Activated naive CD4-positive, alpha-beta T cell treated with Interleukin-2 at 50 U/mL for 16 hours (primary cell): Measurements from ENCODE around the gene CEMIP.

Source experiments
- DNase-seq: peaks from one replicate; pipeline ENCODE4 v3.0.0-alpha.2; 2020

Gene CEMIP

DNA sequence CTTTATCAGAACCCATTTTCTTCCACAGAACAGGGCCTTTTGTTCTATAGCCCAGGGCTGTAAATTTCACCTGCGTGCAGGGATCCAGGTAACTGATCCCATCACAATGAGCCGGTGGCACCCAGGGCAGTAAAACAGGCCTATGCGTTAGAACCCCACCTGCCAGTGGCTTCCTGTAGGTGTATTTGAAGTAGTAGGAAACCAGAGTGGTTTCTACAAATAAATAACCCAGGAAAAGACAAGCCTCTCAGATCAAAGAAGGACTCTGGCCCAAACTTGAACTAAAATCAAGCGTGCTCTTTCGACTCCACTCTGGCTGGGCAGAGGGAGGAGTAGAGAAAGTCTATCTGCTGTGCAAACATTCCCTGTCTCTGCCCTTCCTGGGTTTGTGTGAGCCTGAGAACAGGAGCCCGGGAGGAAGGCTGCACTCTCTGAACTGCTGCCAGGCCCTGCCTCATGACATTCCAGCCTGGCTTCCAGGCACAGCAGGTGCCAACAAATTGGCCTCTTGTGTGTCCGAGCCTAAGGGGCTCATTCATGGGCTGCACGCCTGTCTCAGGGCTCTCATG, 77.7 kb downstream of the CEMIP start:
- DNase-seq, result no peak

DNA sequence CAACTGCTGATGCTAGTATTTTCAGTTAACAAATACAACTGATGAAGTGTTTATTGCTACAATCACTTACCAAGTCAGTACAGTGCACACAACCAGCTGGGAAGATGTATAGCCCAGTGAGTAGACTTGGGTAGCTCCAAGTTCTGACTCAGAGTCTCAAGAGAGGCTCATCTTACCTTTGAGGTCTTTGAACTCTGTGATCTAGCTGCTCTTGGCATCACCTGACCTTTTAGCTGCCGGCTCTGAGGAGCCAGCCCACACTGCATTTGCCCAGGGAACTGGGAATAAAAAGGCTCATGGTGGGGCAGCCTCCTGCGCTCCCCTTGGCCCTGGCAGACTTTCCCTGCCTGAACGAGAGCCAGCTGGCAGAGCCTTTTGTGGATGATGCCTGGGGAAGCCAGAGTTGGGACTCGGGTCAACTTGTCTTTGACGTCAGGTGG, 82.6 kb downstream of the CEMIP start:
- DNase-seq, result no peak

DNA sequence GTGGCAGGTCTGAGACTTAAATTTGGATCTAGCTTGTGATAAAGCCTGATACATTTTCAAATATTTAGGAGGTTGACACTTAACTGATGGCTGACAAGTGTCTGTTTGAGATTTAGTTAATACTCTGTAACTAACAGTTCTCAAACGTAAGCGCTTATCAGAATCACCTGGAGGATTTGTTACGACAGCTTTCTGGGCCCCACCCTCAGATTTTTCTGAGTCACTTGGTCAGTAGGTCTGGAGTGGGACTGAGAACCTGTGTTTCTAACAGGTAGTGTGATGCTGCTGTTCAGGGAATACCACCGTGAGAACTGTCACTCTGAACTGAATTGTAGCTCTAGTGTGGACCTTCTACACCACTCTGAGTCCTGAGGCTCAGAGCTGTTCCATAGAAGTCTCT, 85.5 kb downstream of the CEMIP start:
- DNase-seq, result no peak

DNA sequence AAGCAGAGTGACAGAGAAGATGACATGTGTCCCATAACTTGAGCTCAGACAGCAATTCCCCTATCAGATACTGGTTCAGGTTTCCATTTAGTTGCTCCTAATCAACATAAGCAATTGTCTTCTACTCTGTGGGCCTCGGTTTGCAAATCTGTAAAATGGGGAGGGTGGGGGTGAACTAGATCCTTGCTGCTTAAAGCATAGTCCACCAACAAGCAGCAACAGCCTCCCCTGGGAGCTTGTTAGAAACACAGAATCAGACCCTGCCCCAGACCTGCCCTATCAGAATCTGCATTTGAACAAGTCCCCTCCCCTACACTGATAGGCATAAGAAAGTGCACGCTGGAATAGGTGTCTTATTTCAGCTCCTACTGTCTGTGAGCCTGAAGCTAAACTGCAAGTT, 87.8 kb downstream of the CEMIP start:
- DNase-seq, result no peak

DNA sequence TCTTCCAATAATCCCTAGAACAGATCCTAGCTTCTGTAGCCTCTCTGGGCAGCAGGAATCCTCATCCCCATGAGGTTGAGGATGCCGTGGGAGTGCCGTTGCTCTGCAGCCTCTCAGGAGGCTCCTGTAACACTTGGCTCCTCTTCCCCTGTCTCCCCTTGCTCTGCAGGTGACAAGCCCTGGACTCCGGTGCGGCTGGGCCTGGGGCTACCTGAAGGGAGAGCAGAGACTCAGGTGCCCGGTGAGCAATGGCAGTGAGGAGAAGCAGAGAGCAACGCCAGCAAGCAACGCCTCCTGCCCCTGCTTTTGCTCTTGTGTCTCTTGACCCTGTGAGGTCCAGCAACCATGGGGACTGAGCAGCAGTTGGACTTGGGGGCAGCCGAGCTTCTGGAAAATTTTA, 91.2 kb downstream of the CEMIP start:
- DNase-seq, result no peak

DNA sequence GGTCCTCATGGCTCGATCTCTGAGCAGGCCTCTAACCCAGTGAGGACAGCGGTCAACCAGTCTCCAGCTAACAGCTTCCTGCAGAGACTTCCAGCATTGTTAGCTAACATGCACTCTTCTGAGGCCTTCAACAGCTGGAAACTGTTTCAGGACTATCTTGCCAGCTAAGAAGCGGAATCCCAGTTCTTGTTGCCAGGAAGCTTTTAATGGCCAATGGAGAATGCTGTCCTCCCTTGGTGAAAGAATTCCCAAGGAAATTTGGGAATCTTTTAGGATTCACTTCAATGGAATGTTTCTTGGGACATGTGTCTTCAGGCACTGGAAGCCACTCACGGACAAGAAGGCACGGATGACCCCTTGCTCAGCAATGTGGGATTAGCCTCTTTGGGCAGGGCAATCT, 91.7 kb downstream of the CEMIP start:
- no peak for DNase-seq

DNA sequence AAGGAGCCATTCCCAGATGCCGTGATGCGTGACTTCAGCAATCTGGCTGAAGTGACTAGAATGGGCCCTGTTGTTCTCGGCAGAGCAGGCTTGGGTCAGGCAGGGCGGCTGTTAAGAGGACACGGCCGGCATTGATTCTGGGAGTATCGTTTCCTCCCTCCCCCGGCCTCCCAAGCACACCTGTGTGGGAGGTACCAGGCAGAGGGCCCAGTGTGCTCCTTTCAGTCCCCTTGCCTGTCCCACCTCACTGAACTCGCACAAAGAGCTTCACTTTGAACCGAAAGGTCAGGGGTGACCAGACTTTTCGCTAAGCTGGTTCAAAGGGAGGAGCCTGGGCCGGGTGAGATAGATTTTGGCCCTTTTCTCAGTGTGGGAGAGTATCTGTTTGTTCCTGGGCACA, 92.7 kb downstream of the CEMIP start:
- no peak for DNase-seq

DNA sequence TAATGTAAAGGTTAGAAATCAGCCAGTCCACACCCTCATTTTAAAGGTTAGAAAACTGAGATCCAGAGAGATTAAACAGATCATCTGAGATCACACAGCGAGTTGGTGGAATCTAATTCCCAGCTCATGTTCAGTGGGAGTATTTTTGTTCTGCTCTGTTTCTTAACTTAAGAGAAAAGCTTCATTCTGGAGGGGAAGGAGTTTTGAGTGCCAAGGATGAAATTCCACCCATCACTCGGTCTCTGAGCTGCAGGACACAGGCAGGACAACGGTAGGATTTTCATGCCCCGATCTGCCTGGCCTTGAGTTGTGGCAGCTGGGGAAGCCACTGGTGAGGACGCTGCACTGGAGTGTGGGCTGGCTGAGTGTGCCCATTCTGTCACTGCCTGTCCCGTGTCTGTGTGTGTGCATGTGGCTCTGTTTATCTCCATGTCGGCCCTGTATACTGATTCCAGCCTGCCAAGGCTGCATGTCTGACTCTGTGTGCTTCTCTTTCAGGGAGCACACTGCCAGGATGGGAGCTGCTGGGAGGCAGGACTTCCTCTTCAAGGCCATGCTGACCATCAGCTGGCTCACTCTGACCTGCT, 94.3 kb downstream of the CEMIP start:
- no peak for DNase-seq

DNA sequence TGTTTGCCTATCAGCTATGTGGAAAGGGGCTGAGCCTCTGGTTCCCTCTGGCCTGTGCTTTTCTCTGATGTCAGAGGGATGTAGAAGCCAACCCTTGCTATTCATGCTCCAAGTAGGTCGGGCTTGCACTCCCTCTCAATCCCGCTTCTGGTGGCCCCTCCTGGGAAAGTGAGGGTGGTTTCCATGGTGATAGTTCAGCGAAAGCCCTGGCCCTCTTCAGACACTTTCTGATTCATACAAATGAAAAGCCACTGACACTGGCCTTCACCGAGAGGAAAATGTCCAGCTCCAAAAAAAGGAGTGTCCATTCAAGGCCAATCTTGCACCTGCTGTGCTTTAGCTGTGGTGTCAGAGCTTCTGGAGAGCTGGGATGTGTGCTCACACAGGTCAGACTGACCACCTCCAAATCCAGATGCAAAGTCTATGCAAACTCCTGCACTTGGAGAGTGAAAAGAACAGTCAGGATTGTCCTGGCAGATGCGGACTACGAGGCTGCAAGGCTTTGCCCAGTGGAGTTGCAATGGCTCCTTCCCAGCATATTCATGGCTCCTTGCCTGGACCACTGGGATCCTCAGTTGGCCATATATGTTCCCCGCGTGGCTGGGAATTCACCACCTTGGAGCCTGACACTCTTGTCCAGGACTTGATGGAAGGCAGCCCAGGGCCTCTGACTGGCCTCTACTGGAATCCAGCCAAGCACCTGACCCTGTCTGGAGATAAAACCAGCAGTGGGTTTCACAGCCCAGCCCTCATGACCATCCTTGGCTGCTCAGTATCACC, 96.6 kb downstream of the CEMIP start:
- DNase-seq, result no peak

DNA sequence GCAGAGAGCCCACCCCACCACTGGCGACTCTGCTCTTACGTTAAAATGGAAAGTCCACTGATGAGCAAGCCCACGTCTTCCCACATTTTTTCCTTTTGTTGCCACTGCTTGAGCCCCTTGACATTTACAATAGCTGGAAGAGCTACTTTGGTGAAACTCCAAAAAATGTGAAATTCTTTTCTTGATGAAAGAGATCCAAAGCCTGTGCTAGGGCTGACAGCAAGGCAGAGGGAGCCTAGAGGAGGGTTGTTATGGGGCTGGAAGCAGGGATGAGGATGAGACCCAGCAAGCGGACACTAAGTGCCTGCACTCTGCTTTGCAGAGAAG, 97.1 kb downstream of the CEMIP start:
- DNase-seq, result no peak

DNA sequence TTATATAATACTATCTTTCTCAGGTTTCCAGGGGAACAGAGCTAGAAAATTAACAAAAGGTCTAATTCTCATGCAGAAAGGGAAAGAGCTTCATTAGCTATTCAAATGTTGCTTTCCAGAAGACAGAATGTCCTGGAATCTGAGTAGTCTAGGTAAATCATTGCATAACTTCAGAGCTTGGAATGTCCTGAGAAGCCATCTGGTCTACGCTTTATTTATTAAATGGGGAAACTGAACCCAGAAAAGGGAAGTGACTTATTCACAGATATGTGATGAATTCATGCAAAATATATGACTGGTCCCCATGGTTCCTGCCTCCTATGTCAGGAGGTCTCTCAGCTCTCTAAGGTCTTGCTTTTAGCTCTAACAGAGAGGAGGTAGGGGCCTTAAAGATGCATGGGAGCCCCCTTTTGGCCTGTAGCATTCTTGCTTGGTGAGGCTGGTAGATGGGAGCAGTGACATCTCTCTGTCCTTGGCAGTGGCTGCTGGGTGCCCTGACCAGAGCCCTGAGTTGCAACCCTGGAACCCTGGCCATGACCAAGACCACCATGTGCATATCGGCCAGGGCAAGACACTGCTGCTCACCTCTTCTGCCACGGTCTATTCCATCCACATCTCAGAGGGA, 99.2 kb downstream of the CEMIP start:
- no peak for DNase-seq

DNA sequence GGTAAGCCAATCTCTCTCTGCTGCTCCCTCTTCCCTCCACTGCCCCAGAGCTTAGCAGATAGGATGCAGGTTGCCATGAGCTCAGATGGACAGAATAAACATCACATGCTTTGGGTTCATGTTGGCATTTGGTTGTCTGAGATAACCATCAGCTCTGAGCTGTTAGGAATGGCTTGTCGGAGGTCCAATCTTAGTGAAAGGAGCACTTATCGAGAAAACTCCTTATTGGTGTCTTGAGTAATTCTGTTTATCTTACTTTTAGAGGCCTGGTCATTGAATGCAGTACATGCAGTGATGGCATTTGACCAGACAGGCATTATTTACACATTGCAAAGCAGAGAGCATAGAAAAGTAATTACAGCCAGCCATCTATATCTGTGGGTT, 99.7 kb downstream of the CEMIP start:
- no peak for DNase-seq

DNA sequence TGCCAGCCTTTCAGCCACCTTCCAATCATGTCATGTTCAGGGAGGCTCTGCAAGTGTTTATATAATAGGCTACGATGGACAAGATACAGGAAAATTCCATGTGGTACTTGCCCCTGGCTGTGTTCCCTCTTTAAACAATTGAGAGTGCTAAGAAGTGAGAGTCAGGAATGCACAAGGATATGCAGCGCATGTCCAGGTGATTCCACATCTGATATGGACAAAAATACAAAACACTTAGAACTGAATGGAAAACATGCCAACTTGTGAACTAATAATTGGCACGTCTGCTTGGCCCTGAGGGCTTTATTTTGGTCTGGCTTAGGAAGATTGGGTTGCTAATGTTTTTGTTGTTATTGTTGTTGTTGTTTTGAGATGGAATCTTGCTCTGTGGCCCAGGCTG, 100.9 kb downstream of the CEMIP start:
- no peak for DNase-seq

DNA sequence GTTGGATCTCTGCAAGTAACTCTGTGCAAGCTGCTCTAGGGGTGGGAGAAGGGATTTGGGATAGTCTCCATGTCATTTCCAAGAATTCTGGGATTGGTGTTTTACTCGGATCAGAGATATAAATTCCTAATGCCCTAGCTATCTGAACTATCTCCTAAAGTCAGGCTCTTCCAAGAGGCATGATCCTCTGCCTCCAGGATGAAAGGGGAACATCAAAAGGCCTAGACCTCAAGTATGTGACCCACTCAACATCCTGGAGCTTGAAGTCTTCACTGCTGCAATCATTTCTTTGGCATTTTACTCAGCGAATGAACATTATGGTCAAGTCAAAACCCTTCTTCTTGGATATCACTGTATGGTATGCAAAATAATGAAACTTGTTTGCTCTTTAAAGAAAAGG, 104.5 kb downstream of the CEMIP start:
- DNase-seq, result no peak

DNA sequence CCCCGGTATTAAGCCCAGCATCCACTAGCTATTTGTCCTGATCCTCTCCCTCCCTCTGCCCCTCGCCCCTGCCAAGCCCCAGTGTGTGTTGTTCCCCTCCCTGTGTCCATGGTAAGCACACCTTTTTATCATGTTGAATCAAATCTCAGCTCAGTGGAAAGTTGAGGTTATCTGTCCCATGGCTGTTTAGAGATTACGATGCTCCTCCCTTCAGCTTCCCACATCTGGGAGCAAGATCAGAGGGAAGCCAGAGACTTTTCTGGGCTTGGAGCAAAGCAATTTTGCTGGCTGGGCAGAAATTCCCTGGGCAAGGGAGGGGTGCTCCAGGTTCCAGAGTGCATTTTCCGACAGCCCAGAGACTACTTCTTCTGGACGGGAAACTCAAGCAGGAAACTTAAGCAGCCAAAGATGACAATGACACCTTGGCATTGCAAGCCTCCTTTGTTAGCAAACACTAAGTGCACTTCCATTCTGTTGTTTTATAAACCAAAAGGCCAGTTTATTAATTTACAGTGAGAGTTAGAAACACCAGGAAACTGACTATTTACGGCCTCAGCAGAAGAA, 105.9 kb downstream of the CEMIP start:
- no peak for DNase-seq

DNA sequence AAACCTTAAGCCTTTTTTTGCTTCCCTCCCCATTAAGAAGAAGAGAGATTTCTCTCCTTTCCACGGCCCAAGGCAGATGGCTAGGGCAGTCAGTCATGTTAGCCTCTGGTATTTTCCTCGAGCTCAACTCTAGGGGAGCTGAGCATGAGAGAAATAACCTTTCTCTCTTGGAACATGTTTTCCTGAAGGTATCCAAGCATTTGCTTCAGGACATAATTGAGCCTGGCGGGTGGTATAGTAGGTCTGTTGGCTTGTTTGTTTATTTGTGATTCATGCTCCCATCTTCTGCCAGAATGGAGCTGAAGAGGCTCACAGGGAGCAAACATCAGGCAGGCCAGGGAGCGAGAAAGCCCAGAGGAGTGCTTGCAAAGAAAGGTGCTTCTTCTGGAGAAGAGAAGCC, 108.0 kb downstream of the CEMIP start:
- no peak for DNase-seq

DNA sequence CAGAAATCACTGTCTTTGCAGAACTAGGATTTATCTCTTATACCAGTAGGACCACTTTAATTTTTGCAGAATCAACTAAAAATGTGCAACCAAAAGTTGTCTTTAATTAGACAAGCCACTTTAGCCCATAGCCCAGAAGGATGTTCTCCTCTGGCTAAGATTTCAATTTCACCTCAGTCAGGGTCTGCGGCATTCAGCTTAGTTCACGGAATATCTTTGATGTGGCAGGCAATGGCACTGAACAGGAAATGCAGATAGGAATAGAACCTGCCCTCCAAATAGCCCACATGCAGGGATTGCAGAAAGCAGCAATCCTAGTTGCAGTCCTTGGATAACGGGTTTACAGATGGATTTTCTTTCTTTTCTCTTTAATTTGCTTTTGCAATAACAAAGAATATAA, 109.7 kb downstream of the CEMIP start:
- DNase-seq, result no peak

DNA sequence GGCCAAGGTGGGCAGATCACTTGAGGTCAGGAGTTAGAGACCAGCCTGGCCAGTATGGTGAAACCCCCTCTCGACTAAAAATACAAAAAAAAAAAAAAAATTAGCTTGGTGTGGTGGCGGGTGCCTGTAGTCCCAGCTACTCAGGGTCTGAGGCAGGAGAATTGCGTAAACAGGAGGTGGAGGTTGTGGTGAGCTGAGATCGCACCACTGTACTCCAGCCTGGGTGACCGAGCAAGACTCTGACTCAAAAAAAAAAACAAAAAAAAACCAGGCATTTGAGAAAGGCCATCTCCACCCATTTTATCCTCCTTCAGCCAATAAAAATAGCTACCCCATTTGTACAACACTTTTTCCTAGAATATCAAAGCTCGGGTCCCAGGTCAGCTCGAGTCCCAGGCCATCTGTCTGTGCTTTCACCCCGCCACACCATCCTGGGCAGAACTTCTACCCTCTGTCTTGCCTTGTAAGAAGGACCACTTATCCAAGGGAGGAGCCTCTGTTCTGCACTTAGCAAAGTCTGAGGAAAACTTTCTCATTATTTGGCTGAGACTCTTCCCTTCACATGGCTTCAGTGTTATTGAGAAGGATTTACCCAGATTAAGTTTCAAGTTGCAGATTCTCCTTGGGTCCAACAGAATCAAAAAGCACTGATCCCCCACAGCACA, 111.3 kb downstream of the CEMIP start:
- DNase-seq, result no peak

DNA sequence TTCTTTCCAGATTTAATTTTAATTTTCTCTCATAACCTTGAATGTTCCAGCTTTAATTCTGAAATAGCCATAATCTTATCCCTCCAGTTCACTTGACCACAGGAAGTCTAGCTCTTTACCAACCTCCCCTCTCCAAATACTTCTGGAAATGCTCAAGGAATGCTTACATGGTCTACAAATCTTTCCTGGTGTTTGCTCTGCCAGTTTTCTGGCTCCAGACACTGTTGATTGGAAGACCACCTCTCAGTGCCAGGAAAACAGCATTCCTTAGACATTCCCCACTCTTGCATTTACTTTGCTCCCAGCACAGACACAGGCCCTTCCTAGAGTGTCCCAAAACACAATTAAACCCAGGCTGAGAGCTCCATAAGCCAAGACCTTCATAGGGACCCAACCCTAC, 111.8 kb downstream of the CEMIP start:
- no peak for DNase-seq

DNA sequence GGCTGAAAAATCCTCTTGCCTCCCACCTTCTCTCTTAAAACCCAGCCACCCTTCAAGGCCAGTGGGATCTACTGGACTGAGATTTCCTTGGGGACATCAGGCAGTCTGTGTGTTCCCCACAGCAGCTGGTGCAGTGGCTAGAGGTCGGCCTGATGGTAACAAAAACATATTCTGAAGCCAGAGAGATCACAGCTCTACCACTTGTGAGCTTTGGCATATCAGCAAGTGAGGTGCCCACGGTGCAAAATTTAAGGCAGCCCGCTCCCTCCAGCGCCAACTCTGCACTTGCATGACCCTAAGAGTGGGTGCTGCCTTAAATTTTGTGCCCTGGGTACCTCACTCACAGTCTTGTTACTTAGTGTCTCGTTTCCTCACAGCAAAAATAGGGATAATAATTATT, 113.2 kb downstream of the CEMIP start:
- no peak for DNase-seq

DNA sequence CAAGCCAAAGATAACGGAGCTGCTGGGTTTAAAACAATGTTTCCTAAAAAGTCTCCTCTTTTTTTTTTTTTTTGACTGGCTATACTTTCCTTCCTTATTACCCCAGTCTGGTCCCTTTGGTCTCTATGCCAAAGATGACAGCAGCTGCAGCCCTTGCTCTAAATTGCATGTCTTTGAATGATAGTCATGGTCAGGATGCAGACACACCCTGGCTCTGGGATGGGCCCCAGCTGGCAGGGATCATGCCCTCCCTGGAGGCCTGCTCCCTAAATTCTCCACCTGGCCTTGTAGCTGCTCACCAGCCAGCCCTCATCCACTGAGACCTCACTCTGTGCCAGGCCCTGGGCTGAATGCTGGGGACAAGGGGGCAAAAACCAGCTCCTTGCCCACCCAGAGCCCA, 114.6 kb downstream of the CEMIP start:
- no peak for DNase-seq

DNA sequence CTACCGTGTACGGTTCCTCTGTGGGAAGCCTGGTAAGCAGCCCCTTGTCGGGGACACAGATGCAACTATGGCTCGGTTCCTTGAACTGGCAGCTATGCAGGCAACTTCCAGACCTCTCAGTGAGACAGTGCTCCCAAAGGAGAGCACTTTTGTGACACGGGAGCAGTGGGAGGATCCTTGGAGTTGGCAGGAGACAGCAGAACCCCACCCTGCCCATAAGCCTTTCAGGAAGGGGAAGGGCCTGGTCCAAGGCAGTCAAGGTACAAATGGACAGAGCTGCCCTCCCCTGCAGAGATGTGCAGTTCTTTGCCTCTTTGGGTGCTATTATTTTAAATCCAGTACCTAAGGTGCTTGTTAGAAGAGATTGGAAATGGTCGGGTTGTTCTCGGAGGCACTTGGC, 115.9 kb downstream of the CEMIP start:
- DNase-seq, result no peak

DNA sequence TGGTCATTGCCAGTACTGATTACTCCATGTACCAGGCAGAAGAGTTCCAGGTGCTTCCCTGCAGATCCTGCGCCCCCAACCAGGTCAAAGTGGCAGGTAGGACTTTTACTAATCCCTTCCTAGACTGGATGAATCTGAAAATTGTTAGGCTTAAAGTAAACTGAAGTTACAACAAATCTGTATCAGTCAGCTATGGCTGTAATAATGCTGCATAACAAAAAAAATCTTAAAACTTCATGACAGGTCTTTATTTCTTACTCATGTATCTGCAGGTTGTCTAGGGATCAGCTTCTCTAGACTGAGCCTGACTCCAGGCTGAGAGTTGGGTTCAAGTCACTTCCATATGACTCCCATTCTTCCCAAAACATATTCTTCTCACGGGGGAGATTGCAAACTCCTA, 116.8 kb downstream of the CEMIP start:
- DNase-seq, result no peak

DNA sequence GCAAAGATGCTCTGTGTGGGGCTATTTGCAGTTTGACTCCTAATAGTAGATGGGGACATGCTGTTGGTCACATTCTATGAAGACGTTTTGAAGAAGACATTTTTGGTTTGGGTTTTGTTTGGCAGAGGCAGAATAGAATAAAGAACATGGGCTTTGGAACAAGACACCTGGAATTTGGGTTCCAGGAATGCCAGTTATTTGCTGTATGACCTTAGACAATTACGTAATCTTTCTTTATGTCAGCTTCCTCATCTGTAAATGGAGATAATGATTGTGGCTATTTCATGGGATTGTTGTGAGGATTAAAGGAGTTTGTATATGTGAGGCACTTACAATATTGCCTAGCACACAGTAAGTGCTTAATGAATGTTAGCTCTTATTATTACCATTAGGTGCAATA, 118.9 kb downstream of the CEMIP start:
- no peak for DNase-seq
